GM18511 (cell line): ENCODE data around the gene NOL9.
"Not testable (repeated sequence)": the region's sequence is repeated elsewhere in the genome, so short reads cannot be mapped to it uniquely, and the experiment has no call there.

Source experiments
- ATAC-seq: cut with Tn5 transposase; IDR thresholded peaks from one replicate; pipeline ENCODE4 v1.9.1; 2021; ENCODE audit warnings: mild to moderate bottlenecking, moderate library complexity; ENCODE audit not compliant: unreplicated experiment

The NOL9 gene

DNA sequence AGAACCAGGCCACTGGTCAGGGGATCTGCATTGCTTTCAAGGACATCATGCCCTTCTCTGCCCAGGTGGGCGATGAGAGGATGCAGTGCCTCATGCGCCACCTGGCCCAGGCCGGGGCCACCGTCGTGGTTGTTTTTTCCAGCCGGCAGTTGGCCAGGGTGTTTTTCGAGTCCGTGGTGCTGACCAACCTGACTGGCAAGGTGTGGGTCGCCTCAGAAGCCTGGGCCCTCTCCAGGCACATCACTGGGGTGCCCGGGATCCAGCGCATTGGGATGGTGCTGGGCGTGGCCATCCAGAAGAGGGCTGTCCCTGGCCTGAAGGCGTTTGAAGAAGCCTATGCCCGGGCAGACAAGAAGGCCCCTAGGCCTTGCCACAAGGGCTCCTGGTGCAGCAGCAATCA lies 20.5 kb upstream of the NOL9 start:
- no peak for ATAC-seq

DNA sequence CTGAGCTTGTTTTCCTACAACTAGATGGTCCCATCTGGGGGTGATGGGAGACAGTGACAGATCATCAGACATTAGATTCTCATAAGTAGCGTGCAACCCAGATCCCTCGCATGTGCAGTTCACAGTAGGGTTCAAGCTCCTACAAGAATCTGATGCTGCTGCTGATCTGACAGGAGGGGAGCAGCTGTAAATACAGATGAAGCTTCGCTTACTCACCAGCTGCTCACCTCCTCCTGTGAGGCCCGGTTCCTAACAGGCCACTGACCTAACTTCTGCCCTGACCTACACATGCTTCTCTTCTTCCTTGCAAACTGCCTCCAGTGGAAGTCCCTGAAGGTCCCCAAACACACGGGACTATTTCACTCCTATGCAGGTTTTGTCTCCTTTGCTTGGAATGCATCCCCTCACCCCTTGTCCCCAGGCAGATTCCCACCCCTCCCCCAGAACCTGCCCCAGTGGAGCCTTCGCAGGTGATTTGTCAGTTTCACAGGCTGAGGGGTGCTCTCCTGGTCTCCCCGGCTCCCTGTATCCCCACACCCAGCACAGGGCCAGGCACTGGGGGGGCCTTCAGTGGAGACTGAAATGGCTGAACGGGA lies 19.8 kb upstream of the NOL9 start:
- no peak for ATAC-seq

GRCh38 chr1:6572653-6573383 lies 18.5 kb upstream of the NOL9 start:
- ATAC-seq = no peak

DNA sequence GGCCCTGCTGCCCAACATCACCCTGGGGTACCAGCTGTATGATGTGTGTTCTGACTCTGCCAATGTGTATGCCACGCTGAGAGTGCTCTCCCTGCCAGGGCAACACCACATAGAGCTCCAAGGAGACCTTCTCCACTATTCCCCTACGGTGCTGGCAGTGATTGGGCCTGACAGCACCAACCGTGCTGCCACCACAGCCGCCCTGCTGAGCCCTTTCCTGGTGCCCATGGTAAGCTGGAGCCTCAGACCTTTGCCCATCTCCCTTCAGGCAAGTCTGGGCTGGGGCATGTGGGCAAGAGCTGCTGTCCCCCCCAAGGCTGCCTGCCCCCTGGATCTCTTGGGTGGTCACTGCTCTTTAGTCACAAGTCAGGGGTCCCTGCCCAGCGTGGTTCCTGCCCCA lies 16.7 kb upstream of the NOL9 start:
- ATAC-seq = no peak

DNA sequence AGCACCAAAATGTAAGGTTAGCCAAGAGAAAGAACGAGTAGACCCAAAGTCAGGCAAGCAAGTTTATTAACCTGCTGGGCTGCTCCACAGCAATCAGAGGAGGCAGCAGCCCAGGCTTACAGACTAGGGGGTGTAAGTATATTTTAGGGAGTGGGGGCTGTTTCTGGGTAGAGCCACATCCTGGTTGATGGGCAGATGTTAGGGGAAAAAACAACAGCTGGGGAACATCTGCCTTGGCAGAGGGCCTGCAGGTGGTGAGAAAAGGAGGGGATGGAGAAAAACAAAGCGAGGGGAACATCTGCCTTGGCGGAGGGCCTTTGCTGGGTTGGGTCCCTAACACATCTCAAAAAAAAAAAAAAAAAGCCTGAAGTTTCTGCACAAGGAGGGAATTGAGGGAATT lies 15.8 kb upstream of the NOL9 start:
- no peak for ATAC-seq

DNA sequence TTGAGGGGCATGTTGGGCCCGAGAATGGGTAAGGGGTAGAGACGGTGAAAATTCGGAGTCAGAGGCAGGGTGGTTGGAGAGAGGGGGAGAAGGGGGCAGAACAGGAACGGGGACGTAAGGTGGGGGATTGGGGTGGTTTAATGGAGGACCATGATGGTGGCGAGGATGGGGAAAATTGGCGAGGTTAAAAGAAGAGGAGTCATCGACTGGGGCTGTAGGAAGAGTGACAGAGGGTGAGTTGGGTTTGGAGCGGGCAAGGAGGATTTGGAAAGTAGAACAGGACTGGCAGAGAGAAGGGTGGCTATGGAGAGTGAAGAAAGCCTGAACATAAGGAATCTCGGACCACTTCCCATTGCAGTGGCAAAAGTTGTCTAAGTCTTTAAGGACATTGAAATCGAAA lies 14.7 kb upstream of the NOL9 start:
- no peak for ATAC-seq

DNA sequence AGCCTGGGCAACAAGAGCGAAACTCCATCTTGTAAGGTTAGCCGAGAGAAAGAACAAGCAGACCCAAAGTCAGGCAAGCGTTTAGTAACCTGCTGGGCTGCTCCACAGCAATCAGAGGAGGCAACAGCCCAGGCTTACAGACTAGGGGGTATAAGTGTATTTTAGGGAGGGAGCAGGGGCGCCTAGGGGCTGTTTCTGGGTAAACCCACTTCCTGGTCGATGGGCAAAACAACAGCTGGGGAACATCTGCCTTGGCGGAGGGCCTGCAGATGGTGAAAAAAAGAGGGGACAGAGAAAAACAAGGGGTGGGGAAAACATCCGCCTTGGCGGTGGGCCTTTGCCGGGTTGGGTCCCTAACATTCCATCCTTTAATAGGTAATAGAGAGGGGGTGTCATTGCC lies 6.0 kb upstream of the NOL9 start:
- ATAC-seq = no peak

GRCh38 chr1:6559161-6559560 lies 4.8 kb upstream of the NOL9 start:
- ATAC-seq = not testable (repeated sequence)

- ATAC-seq = no peak
Observed at GRCh38 chr1:6557597-6557996, 3.3 kb upstream of the NOL9 start.

GRCh38 chr1:6554907-6555778 lies 830 bp upstream of the NOL9 start, which contains the start of gene TAS1R1:
Gene TAS1R1 (plus strand): TSS chr1:6555307. CDS start chr1:6555374, 67 bp downstream.
- ATAC-seq = no peak

DNA sequence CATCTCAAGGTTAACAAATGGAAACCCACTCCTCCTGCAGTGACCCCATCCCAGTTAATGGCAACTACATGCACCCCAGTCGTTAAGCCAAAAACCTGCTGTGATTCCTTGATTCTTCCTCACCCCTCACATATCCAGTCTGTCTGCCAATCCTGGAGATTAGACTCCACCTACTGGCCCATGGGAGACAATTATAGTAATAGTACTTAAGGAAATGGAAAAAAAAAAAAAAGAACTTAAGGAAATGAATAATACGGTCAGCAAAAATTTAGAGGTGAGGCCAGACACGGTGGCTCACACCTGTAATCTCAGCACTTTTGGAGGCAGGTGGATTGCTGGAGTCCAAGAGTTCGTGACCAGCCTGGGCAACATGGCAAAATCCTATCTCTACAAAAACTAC lies 7.0 kb downstream of the NOL9 start:
- no peak for ATAC-seq

GRCh38 chr1:6546326-6546725 lies 8.0 kb downstream of the NOL9 start:
- ATAC-seq = no peak

- no peak for ATAC-seq
Observed at GRCh38 chr1:6545276-6546112, 8.8 kb downstream of the NOL9 start.

GRCh38 chr1:6544831-6545230 lies 9.5 kb downstream of the NOL9 start:
- ATAC-seq = no peak

DNA sequence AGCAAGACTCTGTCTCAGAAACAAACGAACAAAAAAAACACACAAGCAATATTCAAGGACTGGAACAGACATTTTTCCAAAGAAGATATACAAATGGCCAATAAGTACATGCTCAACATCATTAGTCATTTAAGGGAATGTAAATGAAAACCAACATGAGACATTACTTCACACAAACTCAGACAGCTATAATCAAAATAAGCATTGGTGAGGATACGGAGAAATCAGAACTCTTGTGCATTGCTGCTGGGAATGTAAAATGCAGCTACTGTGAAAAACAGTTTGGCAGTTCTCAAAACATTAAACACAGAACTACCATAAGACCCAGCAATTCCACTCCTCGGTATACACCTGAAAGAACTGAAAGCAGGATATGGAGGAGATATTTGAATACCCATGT lies 15.4 kb downstream of the NOL9 start:
- no peak for ATAC-seq

DNA sequence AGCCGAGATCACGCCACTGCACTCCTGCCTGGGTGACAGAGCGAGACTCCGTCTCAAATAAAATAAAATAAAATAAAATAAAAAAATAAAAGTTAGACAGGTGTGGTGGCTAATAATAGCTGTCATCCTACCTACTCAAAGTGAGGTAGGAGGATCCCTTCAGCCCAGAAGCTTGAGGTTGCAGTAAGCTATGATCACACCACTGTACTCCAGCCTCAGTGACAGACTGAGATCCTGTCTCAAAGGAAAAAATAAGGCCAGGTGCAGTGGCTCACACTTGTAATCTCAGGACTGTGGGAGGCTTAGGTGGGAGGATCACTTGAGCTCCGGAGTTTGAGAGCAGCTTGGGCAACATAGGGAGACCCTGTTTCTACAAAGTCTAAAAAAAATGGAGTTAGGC lies 18.0 kb downstream of the NOL9 start:
- no peak for ATAC-seq

GRCh38 chr1:6535214-6535613 lies 19.1 kb downstream of the NOL9 start:
- ATAC-seq = no peak

DNA sequence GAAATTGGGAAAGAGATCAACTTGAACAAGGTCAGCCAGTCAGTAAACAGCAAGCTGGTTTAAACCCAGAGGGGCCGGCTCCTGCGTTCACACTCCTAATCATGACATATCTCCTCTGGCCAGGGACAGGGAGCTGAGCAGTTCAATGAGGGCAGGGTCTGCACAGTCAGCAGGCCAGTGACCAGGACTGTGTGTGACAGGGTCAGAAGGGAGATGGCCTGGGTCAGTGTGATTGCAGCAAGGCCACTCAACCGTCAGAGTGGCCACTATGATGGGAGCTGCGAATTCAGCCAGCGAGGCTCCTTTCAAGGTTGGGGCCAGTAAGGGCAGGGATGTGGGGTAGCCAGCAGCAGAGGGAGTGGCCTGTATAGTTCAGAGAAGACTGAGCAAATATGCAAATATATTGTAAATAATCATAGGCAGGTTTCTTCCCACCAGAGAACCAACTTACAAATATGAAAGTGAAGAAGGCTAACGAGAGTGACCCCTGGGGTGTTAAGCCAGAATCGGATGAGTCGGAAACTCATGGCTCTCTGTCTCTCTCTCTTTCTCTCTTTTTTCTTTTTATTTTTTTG lies 20.0 kb downstream of the NOL9 start:
- no peak for ATAC-seq

GRCh38 chr1:6531996-6532395 lies 22.3 kb downstream of the NOL9 start:
- no peak for ATAC-seq

DNA sequence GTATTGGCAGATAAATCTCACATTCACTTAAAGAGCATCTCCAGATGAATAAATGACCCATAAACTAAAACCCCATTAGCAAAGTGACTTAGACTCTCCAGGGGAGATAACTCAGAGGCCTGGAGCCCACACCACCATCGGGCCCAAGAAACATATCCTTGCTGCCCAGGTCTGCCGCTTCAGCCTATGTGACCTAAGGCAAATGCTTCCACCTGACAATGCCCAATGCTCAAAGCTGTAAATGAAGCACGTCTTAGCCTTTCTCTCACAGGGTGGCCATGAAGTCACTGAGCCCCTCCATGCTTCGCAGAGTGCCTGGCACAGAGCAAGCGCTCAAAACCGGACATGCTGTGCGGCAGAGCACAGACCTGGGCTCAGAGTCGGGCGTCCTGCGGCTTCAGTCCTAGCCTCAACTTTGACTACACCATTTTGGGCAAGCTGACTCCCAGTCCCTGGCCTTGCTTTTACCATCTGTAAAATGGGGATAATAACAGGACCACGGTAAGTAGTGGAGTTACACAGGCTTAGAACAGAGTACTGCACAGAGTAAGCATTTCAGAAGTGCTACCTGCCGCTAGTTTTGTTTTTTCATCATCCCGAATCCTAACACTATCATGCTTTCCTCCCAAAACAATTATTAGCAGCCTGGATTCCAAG lies 23.7 kb downstream of the NOL9 start:
- ATAC-seq = no peak
